ENCODE measurements around the gene EVI5.

EVI5 gene

GRCh38 chr1:92503926-92504285 lies 281.0 kb downstream of the EVI5 start:
- H3K27me3 Mint-ChIP-seq, result no peaks in the 10 kb centered on the region
- DNase-seq (ENCODE audit: low spot score in 2 of 2), result no peak
- no peaks in the 10 kb centered on the region for H3K9me3 Mint-ChIP-seq
- no peak overlapping the region for H3K4me3 Mint-ChIP-seq
- peak overlapping the region; percentile 49 for H3K27ac Mint-ChIP-seq (ENCODE audit: low read depth)
- no peak for ATAC-seq (replicated peaks; ENCODE audit: extremely low read depth, poor library complexity, severe bottlenecking)
- no peaks in the 10 kb centered on the region for H3K36me3 Mint-ChIP-seq (ENCODE audit: insufficient read depth)
- peaks cover 5% of the 10 kb centered on the region for H3K4me1 Mint-ChIP-seq

GRCh38 chr1:92503043-92503925 lies 281.6 kb downstream of the EVI5 start:
- no peak overlapping the region for H3K4me3 Mint-ChIP-seq
- H3K27ac Mint-ChIP-seq (ENCODE audit: low read depth), result no peak overlapping the region
- DNase-seq (ENCODE audit: low spot score in 2 of 2) (no peak), ATAC-seq (replicated peaks; ENCODE audit: extremely low read depth, poor library complexity, severe bottlenecking) (no peak)
- H3K4me1 Mint-ChIP-seq, result peaks cover 5% of the 10 kb centered on the region
- H3K36me3 Mint-ChIP-seq (ENCODE audit: insufficient read depth), result no peaks in the 10 kb centered on the region
- no peaks in the 10 kb centered on the region for H3K27me3 Mint-ChIP-seq
- no peaks in the 10 kb centered on the region for H3K9me3 Mint-ChIP-seq

GRCh38 chr1:92502247-92502646 lies 282.7 kb downstream of the EVI5 start:
- ATAC-seq (replicated peaks; ENCODE audit: extremely low read depth, poor library complexity, severe bottlenecking) (peak; percentile 19), DNase-seq (ENCODE audit: low spot score in 2 of 2) (no peak)
- no peaks in the 10 kb centered on the region for H3K27me3 Mint-ChIP-seq
- H3K4me1 Mint-ChIP-seq, result peaks cover 5% of the 10 kb centered on the region
- no peak overlapping the region for H3K4me3 Mint-ChIP-seq
- no peaks in the 10 kb centered on the region for H3K36me3 Mint-ChIP-seq (ENCODE audit: insufficient read depth)
- no peak overlapping the region for H3K27ac Mint-ChIP-seq (ENCODE audit: low read depth)
- H3K9me3 Mint-ChIP-seq, result no peaks in the 10 kb centered on the region

GRCh38 chr1:92500552-92500951 lies 284.4 kb downstream of the EVI5 start:
- Mint-ChIP-seq H3K36me3 (ENCODE audit: insufficient read depth) (no peaks in the 10 kb centered on the region), H3K4me1 (peaks cover 7% of the 10 kb centered on the region), H3K27me3 (no peaks in the 10 kb centered on the region), H3K4me3 (no peak overlapping the region), H3K9me3 (no peaks in the 10 kb centered on the region), H3K27ac (ENCODE audit: low read depth) (no peak overlapping the region)
- ATAC-seq (replicated peaks; ENCODE audit: extremely low read depth, poor library complexity, severe bottlenecking), result no peak
- no peak for DNase-seq (ENCODE audit: low spot score in 2 of 2)

GRCh38 chr1:92495392-92496063 lies 289.4 kb downstream of the EVI5 start:
- DNase-seq (ENCODE audit: low spot score in 2 of 2), result no peak
- Mint-ChIP-seq H3K36me3 (ENCODE audit: insufficient read depth) (no peaks in the 10 kb centered on the region), H3K9me3 (no peaks in the 10 kb centered on the region), H3K27ac (ENCODE audit: low read depth) (peak overlapping the region; percentile 6), H3K27me3 (no peaks in the 10 kb centered on the region), H3K4me3 (no peak overlapping the region), H3K4me1 (peaks cover 9% of the 10 kb centered on the region)
- peak; percentile 46 for ATAC-seq (replicated peaks; ENCODE audit: extremely low read depth, poor library complexity, severe bottlenecking)

- DNase-seq (ENCODE audit: low spot score in 2 of 2) (no peak), ATAC-seq (replicated peaks; ENCODE audit: extremely low read depth, poor library complexity, severe bottlenecking) (no peak)
- no peaks in the 10 kb centered on the region for H3K36me3 Mint-ChIP-seq (ENCODE audit: insufficient read depth)
- H3K9me3 Mint-ChIP-seq, result no peaks in the 10 kb centered on the region
- no peak overlapping the region for H3K4me3 Mint-ChIP-seq
- H3K27ac Mint-ChIP-seq (ENCODE audit: low read depth), result no peak overlapping the region
- H3K27me3 Mint-ChIP-seq, result no peaks in the 10 kb centered on the region
- peaks cover 9% of the 10 kb centered on the region for H3K4me1 Mint-ChIP-seq
Observed at GRCh38 chr1:92494485-92495141, 290.3 kb downstream of the EVI5 start.

- ATAC-seq (replicated peaks; ENCODE audit: extremely low read depth, poor library complexity, severe bottlenecking) (no peak), DNase-seq (ENCODE audit: low spot score in 2 of 2) (no peak)
- Mint-ChIP-seq H3K27me3 (no peaks in the 10 kb centered on the region), H3K36me3 (ENCODE audit: insufficient read depth) (peaks cover 2% of the 10 kb centered on the region), H3K4me3 (no peak overlapping the region), H3K9me3 (no peaks in the 10 kb centered on the region), H3K27ac (ENCODE audit: low read depth) (no peak overlapping the region), H3K4me1 (peaks cover 9% of the 10 kb centered on the region)
Observed at GRCh38 chr1:92493139-92493538, 291.8 kb downstream of the EVI5 start.

GRCh38 chr1:92488832-92489231 lies 296.1 kb downstream of the EVI5 start:
- H3K27me3 Mint-ChIP-seq, result no peaks in the 10 kb centered on the region
- ATAC-seq (replicated peaks; ENCODE audit: extremely low read depth, poor library complexity, severe bottlenecking), result no peak
- no peaks in the 10 kb centered on the region for H3K9me3 Mint-ChIP-seq
- no peak for DNase-seq (ENCODE audit: low spot score in 2 of 2)
- H3K36me3 Mint-ChIP-seq (ENCODE audit: insufficient read depth), result peaks cover 18% of the 10 kb centered on the region
- H3K4me3 Mint-ChIP-seq, result no peak overlapping the region
- H3K4me1 Mint-ChIP-seq, result peaks cover 8% of the 10 kb centered on the region
- H3K27ac Mint-ChIP-seq (ENCODE audit: low read depth), result peak overlapping the region; percentile 88

GRCh38 chr1:92488416-92488815 lies 296.5 kb downstream of the EVI5 start:
- Mint-ChIP-seq H3K9me3 (no peaks in the 10 kb centered on the region), H3K27ac (ENCODE audit: low read depth) (peak overlapping the region; percentile 88), H3K36me3 (ENCODE audit: insufficient read depth) (peaks cover 20% of the 10 kb centered on the region), H3K4me3 (no peak overlapping the region), H3K4me1 (peaks cover 12% of the 10 kb centered on the region), H3K27me3 (no peaks in the 10 kb centered on the region)
- DNase-seq (ENCODE audit: low spot score in 2 of 2), result no peak
- ATAC-seq (replicated peaks; ENCODE audit: extremely low read depth, poor library complexity, severe bottlenecking), result no peak

GRCh38 chr1:92487078-92487605 lies 297.8 kb downstream of the EVI5 start:
- no peaks in the 10 kb centered on the region for H3K27me3 Mint-ChIP-seq
- ATAC-seq (replicated peaks; ENCODE audit: extremely low read depth, poor library complexity, severe bottlenecking), result no peak
- H3K4me1 Mint-ChIP-seq, result peaks cover 24% of the 10 kb centered on the region
- peak overlapping the region; percentile 90 for H3K4me3 Mint-ChIP-seq
- peaks cover 28% of the 10 kb centered on the region for H3K36me3 Mint-ChIP-seq (ENCODE audit: insufficient read depth)
- H3K9me3 Mint-ChIP-seq, result no peaks in the 10 kb centered on the region
- H3K27ac Mint-ChIP-seq (ENCODE audit: low read depth), result peak overlapping the region; percentile 77
- no peak for DNase-seq (ENCODE audit: low spot score in 2 of 2)

- H3K4me3 Mint-ChIP-seq, result peak within 1 kb of the TSS; percentile 90
- H3K4me1 Mint-ChIP-seq, result peaks cover 27% of the 10 kb centered on the region
- no peaks in the 10 kb centered on the region for H3K9me3 Mint-ChIP-seq
- H3K27me3 Mint-ChIP-seq, result no peaks in the 10 kb centered on the region
- DNase-seq (ENCODE audit: low spot score in 2 of 2) (peak in 1 of 2 donors; percentile 32), ATAC-seq (replicated peaks; ENCODE audit: extremely low read depth, poor library complexity, severe bottlenecking) (peak; percentile 2)
- peaks cover 30% of the 10 kb centered on the region for H3K36me3 Mint-ChIP-seq (ENCODE audit: insufficient read depth)
- peak within 1 kb of the TSS; percentile 94 for H3K27ac Mint-ChIP-seq (ENCODE audit: low read depth)
Observed at GRCh38 chr1:92486251-92487077, 298.4 kb downstream of the EVI5 start, which contains the start of gene GFI1. GFI1 (minus strand) TSS chr1:92486925; CDS start chr1:92483487, 3,438 bp downstream.
